HCT116 (cell line): ENCODE data around the gene TOGARAM1.

Source experiments
- ATF3 ChIP-seq: IDR thresholded peaks from 2 replicates; pipeline ENCODE4 v1.6.1; 2012
- CBX3 ChIP-seq: IDR thresholded peaks from 2 replicates; pipeline ENCODE4 v1.6.1; 2012; ENCODE audit warnings: low read depth
- CEBPB ChIP-seq: IDR thresholded peaks from 2 replicates; pipeline ENCODE4 v1.6.1; 2012; ENCODE audit warnings: low read depth
- CTCF ChIP-seq, 3 experiments: fragments of 200-600 bp in 1 of 3; sonication (generic) in 1 of 3; IDR thresholded peaks in 2 of 3; conservative IDR thresholded peaks in 1 of 3; 2 replicates each; pipeline ENCODE4 v1.5.1; 2012 to 2017; ENCODE audit warnings: low read depth in 2 of 3, low read length in 2 of 3, antibody characterized with exemption in 1 of 3, borderline replicate concordance in 1 of 3, control low read depth in 1 of 3, mild to moderate bottlenecking in 1 of 3, mixed read lengths in 1 of 3, mixed run types in 1 of 3, moderate library complexity in 1 of 3; ENCODE audit not compliant: insufficient read depth in 1 of 3
- EZH2phosphoT487 ChIP-seq: fragments of 200-600 bp; IDR thresholded peaks from 2 replicates; pipeline ENCODE4 v1.6.1; 2018; ENCODE audit warnings: antibody characterized with exemption, borderline replicate concordance
- POLR2A ChIP-seq: IDR thresholded peaks from 2 replicates; pipeline ENCODE4 v1.7.0; 2011; ENCODE audit warnings: borderline replicate concordance; ENCODE audit not compliant: insufficient read depth, insufficient read length; ENCODE audit errors: extremely low read depth
- POLR2AphosphoS5 ChIP-seq: IDR thresholded peaks from 2 replicates; pipeline ENCODE4 v1.6.1; 2011; ENCODE audit warnings: mild to moderate bottlenecking, low read depth, low read length, moderate library complexity
- RAD21 ChIP-seq: IDR thresholded peaks from 2 replicates; pipeline ENCODE4 v1.6.1; 2012; ENCODE audit warnings: low read depth, mild to moderate bottlenecking
- REST ChIP-seq: IDR thresholded peaks from 2 replicates; pipeline ENCODE4 v1.6.1; 2012; ENCODE audit warnings: low read depth
- SP1 ChIP-seq: IDR thresholded peaks from 2 replicates; pipeline ENCODE4 v1.6.1; 2012; ENCODE audit warnings: low read depth
- ZFX ChIP-seq: fragments of 450-650 bp; IDR thresholded peaks from 2 replicates; pipeline ENCODE4 v1.6.1; 2017

- TF ChIP-seq ZFX = no peak
- no peak for TF ChIP-seq CTCF (IDR thresholded peaks at IDR 0.05 in 2 of 3, conservative IDR thresholded peaks at IDR 0.05 in 1 of 3; ENCODE audit: borderline replicate concordance in 1 of 3, insufficient read depth in 1 of 3, low read depth in 2 of 3, low read length in 2 of 3)
- no peak for TF ChIP-seq POLR2A
- no peak for TF ChIP-seq CBX3
- no peak for TF ChIP-seq ATF3
- TF ChIP-seq REST = no peak
- no peak for TF ChIP-seq EZH2phosphoT487
- TF ChIP-seq SP1 = no peak
- TF ChIP-seq POLR2AphosphoS5 = no peak
- TF ChIP-seq RAD21 = no peak
- no peak for TF ChIP-seq CEBPB
Observed at GRCh38 chr14:44944107-44944506, 17.9 kb upstream of the TOGARAM1 start.
